Measurements from ENCODE around the gene SUN2. TPM values are rescaled to one million over a fixed set of nuclear protein-coding genes. Genes with fewer than 3 reads are reported as not detected.

Gene SUN2
- total and polyA plus RNA-seq, 8 donors, result 58.1 to 174 (median 72.4) TPM

DNA sequence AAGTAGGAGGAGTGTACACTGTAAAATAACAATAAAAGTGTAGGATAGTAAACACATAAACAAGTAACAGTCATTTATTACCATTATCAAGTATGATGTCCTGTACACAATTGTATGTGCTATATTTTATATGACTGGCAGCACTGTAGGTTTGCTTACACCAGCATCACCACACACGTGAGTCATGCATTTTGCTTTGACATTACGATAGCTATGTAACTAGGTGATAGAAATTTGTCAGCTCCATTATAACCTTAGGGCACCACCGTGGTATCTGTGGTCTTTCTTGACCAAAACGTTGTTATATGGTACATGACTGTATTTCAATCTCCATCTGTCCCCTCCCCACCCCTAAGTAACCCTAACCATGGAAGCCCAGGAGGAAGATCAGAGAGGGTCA is 37.0 kb upstream of the SUN2 start:
- Histone ChIP-seq H3K4me3 (peak overlapping the region in 1 of 2 donors; percentile 77), H3K27me3 (peaks cover 0 to 25% of the 10 kb centered on the region in 2 donors), H3K4me1 (peaks cover 7 to 21% of the 10 kb centered on the region in 2 donors), H3K36me3 (peaks cover 0 to 11% of the 10 kb centered on the region in 2 donors), H3K27ac (peak overlapping the region in 1 of 2 donors; percentile 84), H3K9me3 (no peaks in the 10 kb centered on the region)
- ATAC-seq (no peak), DNase-seq (no peak)
- intact Hi-C loops (cut with DNase I), result no loop called here
- TF ChIP-seq, protein P1, sequence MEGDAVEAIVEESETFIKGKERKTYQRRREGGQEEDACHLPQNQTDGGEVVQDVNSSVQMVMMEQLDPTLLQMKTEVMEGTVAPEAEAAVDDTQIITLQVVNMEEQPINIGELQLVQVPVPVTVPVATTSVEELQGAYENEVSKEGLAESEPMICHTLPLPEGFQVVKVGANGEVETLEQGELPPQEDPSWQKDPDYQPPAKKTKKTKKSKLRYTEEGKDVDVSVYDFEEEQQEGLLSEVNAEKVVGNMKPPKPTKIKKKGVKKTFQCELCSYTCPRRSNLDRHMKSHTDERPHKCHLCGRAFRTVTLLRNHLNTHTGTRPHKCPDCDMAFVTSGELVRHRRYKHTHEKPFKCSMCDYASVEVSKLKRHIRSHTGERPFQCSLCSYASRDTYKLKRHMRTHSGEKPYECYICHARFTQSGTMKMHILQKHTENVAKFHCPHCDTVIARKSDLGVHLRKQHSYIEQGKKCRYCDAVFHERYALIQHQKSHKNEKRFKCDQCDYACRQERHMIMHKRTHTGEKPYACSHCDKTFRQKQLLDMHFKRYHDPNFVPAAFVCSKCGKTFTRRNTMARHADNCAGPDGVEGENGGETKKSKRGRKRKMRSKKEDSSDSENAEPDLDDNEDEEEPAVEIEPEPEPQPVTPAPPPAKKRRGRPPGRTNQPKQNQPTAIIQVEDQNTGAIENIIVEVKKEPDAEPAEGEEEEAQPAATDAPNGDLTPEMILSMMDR (IDR thresholded peaks at IDR 0.05), result no peak

DNA sequence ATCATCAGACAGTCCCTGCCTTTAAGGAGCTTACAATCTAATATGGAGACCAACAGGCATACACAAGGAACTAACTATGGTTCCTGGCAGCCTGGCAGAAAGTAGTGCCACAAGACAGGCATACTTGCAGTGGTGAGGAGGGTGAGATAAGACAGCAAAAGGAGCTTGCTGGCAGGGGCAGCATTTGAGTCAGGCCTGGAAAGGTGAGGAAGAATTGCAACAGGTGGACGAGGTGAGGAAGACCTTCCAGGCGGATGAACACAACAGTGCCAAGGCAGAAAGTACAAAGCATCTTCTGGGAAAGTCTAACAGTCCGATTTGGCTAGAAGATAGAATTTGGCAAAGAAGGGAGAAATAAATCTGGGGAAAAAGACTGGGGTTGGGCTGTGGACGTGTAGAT is 33.8 kb upstream of the SUN2 start:
- no peak overlapping the region for H3K27ac ChIP-seq
- intact Hi-C loops (cut with DNase I), result no loop called here
- DNase-seq (no peak), ATAC-seq (no peak)
- peaks cover 0 to 11% of the 10 kb centered on the region in 2 donors for H3K36me3 ChIP-seq
- H3K4me3 ChIP-seq, result no peak overlapping the region
- TF ChIP-seq, protein P1 (IDR thresholded peaks at IDR 0.05), result no peak
- no peaks in the 10 kb centered on the region for H3K27me3 ChIP-seq
- peaks cover 7 to 22% of the 10 kb centered on the region in 2 donors for H3K4me1 ChIP-seq
- no peaks in the 10 kb centered on the region for H3K9me3 ChIP-seq

DNA sequence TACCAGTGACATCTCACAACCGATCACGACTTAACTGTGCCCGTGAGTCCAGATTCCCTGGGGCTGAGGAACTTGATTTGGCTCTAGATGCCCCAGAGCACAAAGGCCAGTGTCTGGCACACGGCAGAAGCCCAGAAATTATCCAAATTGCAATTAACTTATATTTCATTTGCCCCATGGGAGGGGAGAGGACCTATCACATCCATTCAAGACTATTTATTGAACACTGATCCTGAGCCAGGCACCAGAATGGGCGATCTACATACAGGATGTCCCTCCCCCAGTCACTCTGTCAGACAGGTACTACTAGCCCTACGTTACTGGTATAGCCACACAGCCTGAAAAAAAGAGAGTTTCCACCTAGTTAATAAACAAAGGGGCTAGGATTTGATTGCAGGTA is 33.0 kb upstream of the SUN2 start:
- TF ChIP-seq, protein P1 (IDR thresholded peaks at IDR 0.05), result no peak
- H3K27ac ChIP-seq, result peak overlapping the region; percentile 37 to 57
- no peak for DNase-seq
- no peaks in the 10 kb centered on the region for H3K27me3 ChIP-seq
- no peaks in the 10 kb centered on the region for H3K9me3 ChIP-seq
- no peak overlapping the region for H3K4me3 ChIP-seq
- intact Hi-C loops (cut with DNase I), result no loop called here
- peaks cover 7 to 22% of the 10 kb centered on the region in 2 donors for H3K4me1 ChIP-seq
- peaks cover 0 to 11% of the 10 kb centered on the region in 2 donors for H3K36me3 ChIP-seq
- no peak for ATAC-seq

DNA sequence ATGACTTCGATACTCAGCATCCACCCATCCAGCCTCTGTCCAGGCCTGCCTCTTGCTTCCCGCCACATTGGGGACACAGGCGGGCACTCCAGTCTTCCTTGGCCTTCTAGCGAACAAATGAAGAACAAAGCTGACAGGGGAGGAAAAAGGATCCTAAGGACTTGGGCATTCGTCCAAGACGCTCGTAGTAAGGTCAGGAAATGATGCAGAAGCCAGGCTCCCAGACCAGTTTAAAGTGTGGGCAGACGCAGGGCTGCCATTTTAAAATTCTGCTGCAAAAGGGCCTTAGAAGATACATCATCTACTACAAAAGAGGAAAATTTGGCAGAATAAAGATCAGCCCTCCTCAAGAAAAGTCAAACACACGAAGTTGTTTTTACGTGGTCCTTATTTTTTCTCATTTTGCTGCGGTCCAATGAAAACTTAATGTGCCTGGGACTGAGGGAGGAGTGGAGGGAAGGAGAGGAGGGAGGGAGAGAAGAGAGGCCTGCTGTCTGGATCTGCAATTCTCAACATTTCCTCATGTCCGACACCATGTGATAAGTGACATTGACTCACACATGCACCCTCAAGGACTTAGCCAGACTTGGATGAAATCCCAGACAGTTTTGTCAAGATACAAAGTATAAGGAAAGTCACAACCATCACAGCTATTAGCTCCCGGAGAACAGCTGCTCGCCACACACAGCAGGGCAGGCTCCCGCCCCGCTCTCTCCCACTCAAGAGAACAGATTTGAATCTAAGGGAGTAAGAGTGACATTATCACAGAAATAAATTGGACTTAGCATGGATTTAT is 32.4 kb upstream of the SUN2 start:
- intact Hi-C loops (cut with DNase I), result no loop called here
- ATAC-seq, result peak; percentile 92
- peaks cover 0 to 11% of the 10 kb centered on the region in 2 donors for H3K36me3 ChIP-seq
- TF ChIP-seq, protein P1 (IDR thresholded peaks at IDR 0.05), result no peak
- DNase-seq, result peak in 2 of 4 donors; percentile 84 to 94
- H3K9me3 ChIP-seq, result no peaks in the 10 kb centered on the region
- H3K4me1 ChIP-seq, result peaks cover 5 to 19% of the 10 kb centered on the region in 2 donors
- H3K27me3 ChIP-seq, result no peaks in the 10 kb centered on the region
- no peak overlapping the region for H3K4me3 ChIP-seq
- H3K27ac ChIP-seq, result peak overlapping the region; percentile 54 to 57

DNA sequence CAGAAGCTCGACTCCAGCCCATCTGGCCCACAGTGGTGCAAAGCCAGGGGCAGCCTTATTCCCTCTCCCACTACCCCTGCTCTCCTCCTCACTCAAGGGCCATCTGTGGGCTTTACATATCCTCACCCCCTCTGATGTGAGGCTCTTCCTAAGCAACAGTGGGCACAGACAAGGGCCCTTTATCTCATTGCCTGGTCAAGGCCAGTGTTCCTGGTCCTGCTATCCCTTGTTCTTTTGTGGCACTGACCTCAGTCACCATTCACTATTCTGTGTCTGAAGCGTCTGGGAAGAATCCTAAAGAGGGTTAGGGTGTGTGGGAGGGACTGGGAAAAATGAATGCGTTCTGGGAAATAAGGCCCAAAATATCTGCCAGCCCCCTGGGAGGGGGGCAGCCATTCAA is 30.8 kb upstream of the SUN2 start:
- Histone ChIP-seq H3K36me3 (peaks cover 0 to 11% of the 10 kb centered on the region in 2 donors), H3K4me1 (peaks cover 3 to 25% of the 10 kb centered on the region in 2 donors), H3K9me3 (no peaks in the 10 kb centered on the region), H3K4me3 (no peak overlapping the region), H3K27me3 (no peaks in the 10 kb centered on the region), H3K27ac (no peak overlapping the region)
- ATAC-seq, result no peak
- TF ChIP-seq, protein P1 (IDR thresholded peaks at IDR 0.05), result no peak
- intact Hi-C loops (cut with DNase I), result no loop called here
- DNase-seq, result peak in 1 of 4 donors; percentile 2
